NCI-H1436 (cell line): ENCODE results near the gene FAM53A.

Experiments
- DNase-seq: peaks from one replicate; lab custom pipeline; 2025; lab: John Stamatoyannopoulos, UW

The FAM53A gene, protein sequence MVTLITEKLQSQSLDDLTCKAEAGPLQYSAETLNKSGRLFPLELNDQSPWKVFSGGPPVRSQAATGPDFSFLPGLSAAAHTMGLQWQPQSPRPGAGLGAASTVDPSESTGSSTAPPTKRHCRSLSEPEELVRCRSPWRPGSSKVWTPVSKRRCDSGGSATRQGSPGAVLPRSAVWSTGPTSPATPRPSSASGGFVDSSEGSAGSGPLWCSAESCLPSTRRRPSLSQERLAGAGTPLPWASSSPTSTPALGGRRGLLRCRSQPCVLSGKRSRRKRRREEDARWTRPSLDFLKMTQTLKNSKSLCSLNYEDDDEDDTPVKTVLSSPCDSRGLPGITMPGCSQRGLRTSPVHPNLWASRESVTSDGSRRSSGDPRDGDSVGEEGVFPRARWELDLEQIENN

DNA sequence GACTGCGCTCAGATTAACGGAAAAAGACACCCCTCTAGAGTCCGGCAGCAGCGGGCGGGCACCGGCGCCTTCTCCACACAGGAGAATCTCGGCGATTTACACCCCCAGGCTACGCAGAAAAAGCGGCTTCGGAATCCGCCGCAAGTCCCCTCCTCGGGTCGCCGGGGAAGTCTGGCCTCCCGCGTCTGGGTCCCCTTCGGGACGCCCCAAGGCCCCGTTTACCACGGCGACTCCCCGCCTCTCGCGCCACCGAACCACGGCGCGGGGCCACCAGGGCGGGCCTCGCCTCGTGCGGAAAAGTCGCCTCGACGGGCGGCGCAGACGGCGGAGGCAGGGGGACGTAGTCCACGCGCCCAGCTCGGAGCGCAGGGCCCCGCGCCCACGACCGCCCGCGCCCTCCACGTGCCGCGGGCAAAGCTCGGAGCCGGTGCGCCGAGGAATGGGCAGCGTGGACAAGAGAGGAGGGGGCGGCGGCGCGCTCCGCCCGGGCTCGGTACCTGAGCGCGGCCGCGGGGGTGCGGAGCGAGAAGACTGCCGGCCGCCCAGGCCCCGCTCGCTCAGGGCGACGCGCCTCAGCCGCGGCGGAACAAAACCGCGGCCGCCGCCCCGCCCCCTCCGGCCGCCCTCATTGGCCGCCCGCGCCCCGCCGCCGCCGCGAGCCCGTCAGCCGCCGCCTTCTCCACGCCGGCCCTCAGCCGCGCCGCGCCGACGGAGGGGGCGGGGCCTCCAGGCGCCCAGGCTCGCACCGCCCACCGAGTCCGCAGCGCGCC, at the start of gene FAM53A:
TSS of gene FAM53A (minus strand) at position 578 of the 770 bp plus-strand sequence. CDS start 15,572 bp downstream, outside the sequence.
- peak; percentile 83 for DNase-seq

DNA sequence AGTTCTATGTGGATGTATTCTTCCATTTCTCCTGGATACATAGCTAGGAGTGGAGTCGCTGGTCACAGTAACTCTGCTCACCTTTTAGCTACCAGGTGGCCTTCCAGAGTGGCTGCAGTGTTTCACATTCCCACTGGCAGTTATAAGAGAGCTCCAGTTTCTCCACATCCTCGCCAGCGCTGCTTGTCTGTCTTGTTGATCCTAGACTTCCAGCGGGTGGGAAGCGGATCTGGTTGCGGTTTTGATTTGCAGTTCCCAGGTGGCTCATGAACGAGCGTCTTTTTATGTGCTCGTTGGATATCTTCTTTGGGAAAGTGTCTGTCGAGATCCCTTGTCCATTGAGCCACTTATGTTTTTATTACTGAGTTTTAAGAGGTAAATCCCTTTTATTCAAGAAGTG, 48.8 kb upstream of the FAM53A start:
- DNase-seq: no peak

DNA sequence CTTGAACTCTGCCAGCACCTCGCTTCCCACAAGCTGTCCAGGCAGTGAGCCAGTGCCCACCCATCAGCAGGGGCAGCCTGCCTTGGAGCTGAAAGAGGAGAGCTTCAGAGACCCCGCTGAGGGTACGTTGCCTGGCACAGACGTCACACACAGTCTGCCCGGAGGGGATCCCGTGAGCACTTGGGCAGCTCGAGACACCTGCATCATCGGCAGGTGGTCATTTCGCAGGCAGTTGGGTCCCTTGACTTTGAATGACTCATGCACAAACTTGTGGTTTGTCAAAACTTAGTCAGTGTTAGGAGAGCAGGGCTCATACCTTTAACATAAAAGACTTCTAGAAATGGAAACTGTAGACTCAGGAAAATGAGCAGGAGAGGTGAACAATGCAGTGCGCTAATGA, 47.1 kb upstream of the FAM53A start:
- no peak for DNase-seq

DNA sequence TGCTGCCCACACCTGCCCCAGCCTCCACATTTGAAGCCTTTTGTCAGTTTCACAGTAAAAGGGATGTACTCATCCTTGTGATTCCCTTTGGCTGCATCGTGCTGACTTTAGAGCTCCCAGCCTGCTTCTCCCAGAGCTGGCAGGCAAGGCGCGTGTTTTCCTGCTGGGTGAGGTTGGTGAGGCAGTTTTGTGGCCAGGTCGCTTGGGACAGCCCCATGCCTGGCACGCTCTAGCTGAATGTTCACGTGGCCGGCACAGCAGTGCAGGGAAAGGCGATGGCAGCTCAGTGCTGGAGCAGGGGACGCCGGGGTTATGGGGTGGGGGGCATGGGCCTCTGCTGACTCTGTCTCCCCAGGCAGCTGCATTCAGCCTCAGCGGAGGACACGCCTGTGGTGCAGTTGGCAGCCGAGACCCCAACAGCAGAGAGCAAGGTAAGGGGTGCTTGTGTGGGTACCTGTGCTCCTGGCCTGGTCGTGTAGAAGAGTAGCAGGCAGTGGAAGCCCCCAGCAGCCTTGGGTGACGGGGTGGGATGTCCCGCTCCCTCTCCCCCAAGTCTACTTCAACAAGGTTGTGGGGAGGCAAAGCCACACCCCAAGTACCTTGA, 46.5 kb upstream of the FAM53A start:
- DNase-seq: no peak

DNA sequence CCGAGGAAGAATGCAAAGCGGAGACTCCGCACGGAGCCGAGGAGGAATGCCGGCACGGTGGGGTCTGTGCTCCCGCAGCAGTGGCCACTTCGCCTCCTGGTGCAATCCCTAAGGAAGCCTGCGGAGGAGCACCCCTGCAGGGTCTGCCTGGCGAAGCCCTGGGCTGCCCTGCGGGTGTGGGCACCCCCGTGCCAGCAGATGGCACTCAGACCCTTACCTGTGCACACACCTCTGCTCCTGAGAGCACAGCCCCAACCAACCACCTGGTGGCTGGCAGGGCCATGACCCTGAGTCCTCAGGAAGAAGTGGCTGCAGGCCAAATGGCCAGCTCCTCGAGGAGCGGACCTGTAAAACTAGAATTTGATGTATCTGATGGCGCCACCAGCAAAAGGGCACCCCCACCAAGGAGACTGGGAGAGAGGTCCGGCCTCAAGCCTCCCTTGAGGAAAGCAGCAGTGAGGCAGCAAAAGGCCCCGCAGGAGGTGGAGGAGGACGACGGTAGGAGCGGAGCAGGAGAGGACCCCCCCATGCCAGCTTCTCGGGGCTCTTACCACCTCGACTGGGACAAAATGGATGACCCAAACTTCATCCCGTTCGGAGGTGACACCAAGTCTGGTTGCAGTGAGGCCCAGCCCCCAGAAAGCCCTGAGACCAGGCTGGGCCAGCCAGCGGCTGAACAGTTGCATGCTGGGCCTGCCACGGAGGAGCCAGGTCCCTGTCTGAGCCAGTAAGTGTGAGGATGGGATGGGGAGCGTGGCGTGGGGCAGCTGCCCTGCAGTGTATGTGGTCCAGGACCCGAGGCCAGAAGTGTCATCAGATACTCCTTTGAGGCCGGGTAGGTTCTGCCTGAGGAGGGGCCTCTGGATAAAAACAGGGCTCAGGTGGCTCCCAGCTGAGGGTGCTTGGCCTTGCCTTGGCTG, 44.2 kb upstream of the FAM53A start:
- DNase-seq: no peak

DNA sequence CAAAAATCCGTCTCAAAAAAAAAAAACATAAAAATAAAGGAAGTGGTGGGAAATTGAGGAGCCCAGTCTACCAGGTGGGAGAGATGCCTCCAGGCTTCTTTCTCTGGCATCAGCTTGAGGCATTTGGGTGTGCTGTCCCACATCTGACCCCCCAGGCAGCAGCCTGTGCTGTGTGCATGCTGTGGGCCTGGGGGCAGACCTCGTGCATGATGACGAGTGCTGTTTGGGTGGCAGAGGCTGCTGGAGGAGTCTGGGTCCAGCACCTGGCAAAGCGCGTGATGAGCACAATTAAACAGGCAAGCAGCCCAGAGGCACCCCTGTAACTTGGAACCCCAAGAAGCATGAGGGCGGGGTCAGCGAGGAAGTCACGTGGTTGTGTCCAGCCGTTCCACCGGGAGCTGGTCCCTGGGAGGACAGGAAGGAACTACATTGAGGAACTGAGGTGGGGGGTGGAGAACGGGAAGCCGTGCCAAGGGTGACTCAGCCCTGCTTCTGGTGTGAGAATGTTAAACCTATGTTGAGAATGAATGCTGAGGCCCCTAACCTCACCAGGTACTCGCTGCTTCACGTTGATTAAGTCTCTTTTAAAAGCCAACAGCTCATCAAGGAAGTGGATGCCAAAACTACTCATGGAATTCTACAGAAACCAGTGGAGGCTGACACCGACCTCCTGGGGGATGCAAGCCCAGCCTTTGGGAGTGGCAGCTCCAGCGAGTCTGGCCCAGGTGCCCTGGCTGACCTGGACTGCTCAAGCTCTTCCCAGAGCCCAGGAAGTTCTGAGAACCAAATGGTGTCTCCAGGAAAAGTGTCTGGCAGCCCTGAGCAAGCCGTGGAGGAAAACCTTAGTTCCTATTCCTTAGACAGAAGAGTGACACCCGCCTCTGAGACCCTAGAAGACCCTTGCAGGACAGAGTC, 43.3 kb upstream of the FAM53A start:
- no peak for DNase-seq

DNA sequence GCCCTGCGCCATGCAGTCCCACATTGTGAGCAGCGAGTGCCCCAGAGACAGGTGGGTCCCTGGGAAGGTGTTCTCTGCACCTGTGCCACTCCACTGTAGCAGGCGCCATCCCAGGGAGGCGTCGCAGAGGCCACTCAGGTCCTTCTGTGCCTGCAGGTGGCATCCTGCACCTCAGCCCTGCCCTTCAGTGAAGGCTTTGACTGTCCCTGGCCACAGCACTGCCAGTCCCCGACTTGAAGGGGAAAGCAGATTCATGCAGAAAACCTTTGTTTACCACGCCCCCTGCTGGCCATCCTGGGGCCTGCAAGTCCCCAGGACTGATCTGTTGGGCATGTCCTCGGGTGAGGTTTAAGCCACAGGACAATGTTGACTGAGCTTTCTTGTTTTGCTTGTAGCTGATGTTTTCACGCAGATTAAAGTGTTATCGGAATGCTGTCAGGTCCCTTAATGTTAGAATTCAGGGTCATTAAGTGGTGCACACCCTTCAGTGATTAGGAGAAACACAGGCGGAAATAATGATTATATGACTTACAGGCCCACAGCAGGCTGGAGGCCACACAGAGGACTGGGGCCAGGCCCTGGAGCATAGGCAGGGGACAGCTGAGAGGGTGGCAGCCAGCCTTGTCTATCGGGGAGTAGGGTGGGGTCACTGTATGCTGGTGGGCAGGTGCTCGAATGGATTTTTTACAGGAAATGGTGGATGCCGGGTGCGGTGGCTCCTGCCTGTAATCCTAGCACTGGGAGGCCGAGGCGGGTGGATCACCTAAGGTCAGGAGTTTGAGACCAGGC, 42.2 kb upstream of the FAM53A start:
- DNase-seq: peak; percentile 72

DNA sequence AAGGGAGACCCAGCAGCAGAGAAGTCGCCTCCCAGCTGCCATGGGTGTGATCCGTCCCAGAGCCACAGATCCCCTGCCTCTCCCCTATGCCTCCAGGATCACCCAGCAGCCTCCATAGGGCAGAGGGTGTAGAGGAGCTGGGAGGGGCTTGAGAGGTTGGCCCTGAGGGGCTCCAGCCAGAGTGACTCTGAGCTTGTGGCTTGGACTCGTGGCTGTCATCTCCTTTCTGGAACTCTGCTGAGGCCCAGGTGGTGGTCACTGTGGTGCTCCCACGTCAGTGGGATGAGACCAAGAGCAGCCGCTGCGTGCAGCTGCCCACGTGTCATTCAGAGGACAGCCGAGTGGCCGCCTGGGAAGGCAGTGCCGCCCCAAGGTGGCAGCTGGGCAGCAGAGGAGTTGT, 41.4 kb upstream of the FAM53A start:
- DNase-seq: no peak

DNA sequence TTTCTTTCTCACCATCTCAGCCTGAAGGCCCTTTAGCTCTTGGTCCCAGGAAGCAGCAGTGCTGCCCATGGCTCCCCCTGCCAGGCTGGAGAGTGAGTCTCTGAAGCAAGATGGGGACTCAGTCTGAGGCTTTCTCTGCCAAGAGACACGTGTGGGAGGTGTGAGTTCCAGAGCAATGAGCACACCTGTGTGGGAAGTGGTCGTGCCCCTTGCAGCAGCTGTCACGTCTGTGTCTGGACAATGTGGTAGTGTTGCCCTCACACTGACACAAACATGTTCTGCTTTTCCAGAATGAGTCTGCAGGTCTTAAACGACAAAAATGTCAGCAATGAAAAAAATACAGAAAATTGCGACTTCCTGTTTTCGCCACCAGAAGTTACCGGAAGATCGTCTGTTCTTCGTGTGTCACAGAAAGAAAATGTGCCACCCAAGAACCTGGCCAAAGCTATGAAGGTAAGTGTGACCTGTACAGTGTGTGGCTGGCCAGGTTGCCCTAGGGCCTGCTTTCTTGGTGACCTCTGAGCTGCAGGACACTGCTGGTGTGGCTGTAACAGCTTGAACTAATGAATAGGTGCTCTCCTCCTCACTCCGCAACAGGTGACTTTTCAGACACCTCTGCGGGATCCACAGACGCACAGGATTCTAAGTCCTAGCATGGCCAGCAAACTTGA, 39.2 kb upstream of the FAM53A start:
- DNase-seq: no peak

DNA sequence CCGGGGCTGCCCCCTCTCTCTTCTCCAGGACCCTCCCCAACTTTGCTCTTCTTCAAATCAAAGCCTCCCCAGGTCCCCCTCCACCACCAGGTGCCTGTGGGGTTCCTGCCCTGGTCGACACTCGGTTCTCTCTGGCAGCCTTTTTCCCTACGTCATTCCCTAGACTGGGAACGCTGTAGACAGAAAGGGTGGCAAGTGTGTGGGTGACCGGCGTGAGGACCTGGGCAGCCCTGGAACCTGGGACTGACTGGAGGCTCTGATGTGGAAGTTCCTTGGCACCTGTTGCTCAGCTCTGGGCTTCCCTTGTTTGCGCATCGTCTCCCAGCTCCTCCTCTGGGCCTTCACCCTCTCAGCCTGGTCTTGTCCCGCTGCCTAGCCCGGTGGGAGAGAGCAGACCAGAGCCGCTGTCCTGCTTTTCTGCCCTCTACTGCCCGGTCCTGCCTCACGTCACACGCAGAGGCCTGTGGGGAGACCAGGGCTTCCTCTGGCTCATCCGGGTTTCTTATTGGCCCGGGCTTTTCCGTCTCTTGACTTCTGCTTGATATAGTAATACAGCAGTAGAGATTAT, 38.5 kb upstream of the FAM53A start:
- no peak for DNase-seq

DNA sequence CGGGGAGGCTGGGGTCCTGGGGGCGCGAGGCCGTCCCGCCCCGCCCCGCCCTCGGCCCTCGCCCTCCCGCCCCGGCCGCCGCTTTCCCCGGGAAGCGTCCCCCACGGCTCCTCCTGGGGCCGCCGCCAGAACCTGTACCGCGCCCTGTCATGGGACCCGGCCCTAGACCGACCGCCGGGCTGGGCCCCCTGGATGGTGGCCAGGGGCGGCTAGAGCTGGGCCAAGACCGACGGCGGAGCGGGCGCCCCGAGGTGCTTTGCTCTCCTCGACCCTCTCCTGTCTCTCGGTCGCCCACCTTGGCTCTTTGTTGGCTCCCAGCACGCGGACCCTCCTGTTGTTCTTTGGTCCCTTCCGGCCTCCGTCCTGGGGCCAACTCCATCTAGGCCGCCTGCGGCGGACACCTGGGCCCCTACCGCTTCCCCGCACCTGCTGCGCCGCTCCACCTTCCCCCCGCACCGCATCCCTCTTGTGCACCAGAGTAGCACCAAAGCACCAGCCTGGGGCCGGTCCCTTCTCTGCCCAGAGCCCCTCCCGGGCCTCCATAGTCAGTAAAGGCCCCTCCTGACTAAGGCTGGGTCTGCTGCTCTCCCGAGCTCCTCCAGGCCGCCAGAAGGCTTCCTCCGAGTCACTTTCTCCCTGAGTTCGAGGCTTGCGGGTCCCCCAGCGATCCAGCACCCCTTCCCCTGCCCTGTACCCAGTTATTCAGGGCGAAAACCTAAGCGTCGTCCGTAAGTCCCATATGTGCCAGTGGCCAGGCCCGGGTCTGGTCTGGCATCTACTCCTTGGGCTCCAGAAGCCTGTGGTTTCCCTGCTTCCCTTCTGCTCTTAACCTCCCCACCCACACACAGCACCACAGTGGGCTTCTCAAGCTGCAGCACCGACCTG, 37.8 kb upstream of the FAM53A start:
- no peak for DNase-seq

DNA sequence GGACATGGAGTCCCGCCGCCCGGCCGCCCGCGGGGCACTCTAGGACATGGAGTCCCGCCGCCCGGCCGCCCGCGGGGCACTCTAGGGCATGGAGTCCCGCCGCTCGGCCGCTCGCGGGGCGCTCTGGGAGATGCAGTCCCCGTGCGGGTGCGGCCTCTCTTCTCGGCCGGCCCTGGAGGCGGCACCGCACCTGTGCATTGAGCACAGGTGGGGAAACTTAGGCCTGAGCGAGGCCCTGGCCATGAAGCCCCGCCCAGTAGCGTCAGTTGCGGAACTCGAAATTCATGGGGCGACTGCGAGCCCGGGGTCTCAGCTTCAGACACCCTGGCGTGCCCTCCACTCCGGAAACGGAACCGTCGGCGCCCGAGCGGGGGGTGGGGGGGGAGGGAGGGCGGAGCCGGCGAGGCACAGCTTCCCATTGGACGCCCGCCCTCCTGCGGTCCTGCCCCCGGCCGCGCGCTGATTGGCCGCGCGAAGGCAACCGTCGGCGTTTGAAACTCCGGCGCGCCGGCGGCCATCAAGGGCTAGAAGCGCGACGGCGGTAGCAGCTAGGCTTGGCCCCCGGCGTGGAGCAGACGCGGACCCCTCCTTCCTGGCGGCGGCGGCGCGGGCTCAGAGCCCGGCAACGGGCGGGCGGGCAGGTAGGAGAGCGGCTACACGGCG, 37.0 kb upstream of the FAM53A start, which contains the start of the genes TACC3 and TMEM129:
TSS of gene TACC3 (plus strand) at position 519 of the 663 bp plus-strand sequence. CDS start 1,901 bp downstream, outside the sequence.
TSS of gene TMEM129 (minus strand) at position 321 of the 663 bp plus-strand sequence. CDS start 486 bp downstream, outside the sequence.
- DNase-seq: peak; percentile 96

DNA sequence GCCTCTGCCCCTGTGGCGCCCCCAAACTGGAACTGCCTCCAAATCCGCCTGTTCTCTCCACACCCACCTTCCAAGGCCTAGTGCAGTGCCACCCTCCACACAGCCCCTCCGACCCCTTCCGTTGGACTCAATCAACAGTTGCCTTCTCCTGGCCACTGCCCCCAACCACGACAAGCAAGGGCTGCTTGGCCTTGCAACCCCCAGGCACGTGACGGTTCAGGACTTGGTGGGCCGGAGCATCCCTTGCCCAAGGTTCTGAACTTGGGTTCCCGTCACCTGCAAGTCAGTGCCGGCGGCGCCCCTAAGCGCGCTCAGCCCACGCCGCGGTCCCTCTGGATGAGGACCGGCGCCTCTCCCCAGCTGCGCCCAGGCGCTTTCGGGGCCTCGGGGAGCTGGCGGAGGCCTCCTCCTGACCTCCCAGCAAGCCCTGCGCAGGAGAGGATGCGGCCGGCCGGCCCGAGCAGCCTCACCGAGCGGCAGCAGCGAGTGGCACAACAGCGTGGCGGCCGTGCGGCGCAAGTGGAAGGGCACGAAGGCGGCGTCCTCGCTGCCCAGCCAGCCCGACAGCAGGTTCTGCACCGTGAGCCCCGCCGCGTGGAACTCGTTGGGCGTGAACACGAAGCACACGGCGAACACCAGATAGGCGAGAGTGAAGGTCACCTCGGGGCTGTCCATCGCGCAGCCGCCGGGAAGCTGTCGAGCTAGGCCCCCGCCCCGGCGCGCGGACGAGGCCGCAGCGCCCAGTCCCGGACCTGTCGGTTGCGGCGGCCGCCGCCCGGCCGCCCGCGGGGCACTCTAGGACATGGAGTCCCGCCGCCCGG, 36.3 kb upstream of the FAM53A start:
- DNase-seq: no peak

DNA sequence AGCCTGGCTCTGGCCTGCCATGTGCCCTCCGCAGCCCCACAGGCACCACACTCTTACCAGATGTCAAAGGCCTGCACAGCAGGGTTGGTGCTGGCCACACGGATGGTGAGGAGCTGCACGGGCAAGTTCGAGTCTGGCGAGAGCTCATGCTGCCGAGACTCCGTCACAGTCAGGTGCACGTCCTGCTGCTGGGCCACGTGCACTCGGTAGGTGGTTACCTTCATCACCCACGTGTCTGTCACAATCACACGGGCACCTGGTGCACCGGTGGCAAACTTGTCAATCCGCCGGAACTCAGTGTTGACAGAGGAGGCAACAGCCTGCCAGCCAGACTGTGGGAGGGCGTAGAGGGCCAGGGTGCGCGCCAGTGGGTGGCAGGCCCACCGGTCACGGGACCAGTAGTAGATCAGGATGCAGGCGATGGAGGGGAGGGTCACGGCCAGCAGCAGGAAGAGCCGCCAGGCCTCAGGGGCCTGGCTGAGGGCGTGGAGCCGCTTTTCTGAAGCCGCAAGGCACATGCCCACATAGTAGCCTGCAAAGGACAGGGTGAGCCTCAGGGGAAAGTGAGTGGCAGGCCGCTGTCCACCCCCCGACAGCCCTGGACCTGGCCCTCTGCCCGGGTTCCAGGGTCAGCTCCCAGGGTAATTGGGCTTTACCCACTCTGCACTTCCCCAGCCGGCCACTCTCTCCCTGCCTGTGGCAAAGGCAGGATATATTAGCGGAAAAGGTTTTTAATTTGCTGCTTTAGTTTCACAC, 34.2 kb upstream of the FAM53A start:
- no peak for DNase-seq
